Measurements from ENCODE around the gene OBSCN. TPM values are rescaled to one million over a fixed set of nuclear protein-coding genes. Genes with fewer than 3 reads are reported as not detected.

Gene OBSCN
- total RNA-seq, 1 donor from 2014 or later = 30.2 TPM

DNA sequence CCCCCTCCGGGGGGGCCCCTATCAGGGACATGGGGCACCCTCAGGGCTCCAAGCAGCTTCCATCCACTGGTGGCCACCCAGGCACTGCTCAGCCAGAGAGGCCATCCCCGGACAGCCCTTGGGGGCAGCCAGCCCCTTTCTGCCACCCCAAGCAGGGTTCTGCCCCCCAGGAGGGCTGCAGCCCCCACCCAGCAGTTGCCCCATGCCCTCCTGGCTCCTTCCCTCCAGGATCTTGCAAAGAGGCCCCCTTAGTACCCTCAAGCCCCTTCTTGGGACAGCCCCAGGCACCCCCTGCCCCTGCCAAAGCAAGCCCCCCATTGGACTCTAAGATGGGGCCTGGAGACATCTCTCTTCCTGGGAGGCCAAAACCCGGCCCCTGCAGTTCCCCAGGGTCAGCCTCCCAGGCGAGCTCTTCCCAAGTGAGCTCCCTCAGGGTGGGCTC lies 163.9 kb downstream of the OBSCN start:
- DNase-seq (ENCODE audit: low spot score in 2 of 2) = no peak
- FAIRE-seq = no peak

DNA sequence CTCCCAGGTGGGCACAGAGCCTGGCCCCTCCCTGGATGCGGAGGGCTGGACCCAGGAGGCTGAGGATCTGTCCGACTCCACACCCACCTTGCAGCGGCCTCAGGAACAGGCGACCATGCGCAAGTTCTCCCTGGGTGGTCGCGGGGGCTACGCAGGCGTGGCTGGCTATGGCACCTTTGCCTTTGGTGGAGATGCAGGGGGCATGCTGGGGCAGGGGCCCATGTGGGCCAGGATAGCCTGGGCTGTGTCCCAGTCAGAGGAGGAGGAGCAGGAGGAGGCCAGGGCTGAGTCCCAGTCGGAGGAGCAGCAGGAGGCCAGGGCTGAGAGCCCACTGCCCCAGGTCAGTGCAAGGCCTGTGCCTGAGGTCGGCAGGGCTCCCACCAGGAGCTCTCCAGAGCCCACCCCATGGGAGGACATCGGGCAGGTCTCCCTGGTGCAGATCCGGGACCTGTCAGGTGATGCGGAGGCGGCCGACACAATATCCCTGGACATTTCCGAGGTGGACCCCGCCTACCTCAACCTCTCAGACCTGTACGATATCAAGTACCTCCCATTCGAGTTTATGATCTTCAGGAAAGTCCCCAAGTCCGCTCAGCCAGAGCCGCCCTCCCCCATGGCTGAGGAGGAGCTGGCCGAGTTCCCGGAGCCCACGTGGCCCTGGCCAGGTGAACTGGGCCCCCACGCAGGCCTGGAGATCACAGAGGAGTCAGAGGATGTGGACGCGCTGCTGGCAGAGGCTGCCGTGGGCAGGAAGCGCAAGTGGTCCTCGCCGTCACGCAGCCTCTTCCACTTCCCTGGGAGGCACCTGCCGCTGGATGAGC lies 164.5 kb downstream of the OBSCN start:
- DNase-seq (ENCODE audit: low spot score in 2 of 2) (no peak), FAIRE-seq (no peak)

DNA sequence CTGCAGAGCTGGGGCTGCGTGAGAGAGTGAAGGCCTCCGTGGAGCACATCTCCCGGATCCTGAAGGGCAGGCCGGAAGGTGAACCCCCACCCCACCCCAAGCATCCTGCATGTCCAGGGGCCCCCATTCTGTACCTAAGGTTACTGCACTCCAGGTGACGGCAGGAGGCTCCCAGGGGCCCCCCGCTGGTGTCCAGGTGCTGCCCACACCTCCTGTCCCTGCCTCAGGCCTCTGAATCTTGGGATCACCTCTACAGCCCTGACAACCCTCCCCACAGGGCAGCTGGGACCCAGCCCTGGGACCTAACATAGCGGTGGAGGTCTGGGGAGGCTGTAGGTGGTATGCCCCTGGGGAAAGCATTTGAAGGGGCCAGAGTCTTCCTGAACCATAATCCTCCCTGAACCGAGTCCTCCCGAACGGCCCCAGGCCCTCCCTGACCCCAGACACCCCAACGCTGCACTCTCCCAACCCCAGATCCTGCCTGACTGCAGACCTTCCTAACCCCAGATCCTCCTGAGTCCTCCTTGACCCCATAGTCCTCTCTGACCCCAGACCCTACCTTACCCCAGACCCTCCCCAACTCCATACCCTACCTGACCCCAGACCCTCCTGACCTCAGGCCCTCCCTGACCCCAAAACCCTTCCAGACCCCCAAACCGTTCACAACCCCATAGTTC lies 165.3 kb downstream of the OBSCN start:
- no peak for DNase-seq (ENCODE audit: low spot score in 2 of 2)
- FAIRE-seq = no peak

DNA sequence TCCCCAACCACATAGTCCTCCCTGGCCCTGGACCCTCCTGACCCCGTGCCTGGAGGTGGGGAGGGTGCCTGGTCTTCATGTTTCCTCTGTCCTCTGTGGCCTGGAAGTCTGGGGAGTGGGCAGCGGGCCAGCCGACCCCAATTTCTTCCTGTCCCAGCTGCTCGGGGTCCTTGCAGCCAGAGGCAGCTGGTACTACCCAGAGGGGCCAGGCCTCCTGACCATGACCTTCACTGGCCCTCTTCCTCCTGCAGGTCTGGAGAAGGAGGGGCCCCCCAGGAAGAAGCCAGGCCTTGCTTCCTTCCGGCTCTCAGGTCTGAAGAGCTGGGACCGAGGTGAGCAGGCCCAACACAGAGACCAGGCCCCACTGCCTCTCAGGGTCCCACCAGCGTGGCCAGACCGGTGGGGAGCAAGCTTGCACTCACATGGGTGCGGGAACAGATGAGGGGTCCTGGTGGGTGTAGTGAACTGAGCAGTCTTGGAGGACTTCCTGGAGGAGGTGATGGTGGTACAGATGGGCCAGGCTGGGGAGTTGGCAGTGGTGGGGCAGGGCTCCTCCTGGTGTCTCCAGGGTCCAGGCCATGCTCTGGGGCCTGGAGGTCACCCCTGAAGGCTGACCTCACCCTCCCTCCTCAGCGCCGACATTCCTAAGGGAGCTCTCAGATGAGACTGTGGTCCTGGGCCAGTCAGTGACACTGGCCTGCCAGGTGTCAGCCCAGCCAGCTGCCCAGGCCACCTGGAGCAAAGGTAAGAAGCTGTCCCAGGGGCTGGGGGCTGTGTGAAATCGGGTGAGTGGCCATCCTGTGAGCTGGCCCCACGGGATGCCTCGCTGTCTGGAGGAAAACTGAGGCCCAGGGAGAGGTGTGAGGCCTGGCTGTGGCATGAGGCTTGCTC lies 166.1 kb downstream of the OBSCN start:
- FAIRE-seq (no peak), DNase-seq (ENCODE audit: low spot score in 2 of 2) (no peak)

DNA sequence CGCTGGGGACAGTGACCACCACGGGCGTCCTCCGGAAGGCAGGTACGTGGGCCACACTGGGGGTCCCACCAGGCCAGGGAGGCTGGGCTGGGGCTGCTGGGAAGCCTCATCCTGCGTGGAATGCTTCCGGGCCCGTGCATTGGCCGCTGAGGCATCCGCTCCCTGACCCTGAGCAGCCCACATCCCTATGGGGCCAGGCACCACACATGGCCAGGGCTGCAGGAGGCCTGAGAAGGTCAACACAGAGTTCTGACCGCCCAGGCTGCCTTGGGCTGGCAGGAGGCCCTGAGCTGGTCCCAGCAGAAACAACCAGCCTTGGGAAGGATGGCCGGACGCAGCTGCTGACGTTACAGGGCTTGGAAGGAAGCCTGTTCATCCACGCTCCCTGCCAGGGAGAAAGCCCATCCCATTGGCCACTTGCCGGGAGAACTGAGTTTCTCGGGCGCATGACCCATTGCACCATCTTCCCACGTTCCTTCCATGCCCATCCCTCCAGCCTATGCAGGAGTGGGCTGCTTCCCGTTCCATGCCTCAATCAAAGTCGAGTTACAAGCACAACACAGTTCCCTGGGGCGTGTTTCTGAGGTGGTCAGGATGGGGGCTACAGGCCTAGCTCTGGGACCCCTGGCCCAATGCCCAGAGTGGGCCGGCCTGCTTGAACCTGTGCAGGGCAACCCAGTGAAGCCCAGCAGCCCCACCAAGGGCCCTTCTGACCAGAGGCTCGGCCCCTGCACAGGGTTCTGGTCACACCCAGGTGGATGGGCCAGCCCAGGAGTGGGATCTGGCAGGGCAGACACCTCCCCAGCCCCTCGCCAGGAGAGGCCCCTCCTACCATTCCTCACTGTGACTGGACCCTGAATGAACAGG lies 167.1 kb downstream of the OBSCN start:
- no peak for FAIRE-seq

DNA sequence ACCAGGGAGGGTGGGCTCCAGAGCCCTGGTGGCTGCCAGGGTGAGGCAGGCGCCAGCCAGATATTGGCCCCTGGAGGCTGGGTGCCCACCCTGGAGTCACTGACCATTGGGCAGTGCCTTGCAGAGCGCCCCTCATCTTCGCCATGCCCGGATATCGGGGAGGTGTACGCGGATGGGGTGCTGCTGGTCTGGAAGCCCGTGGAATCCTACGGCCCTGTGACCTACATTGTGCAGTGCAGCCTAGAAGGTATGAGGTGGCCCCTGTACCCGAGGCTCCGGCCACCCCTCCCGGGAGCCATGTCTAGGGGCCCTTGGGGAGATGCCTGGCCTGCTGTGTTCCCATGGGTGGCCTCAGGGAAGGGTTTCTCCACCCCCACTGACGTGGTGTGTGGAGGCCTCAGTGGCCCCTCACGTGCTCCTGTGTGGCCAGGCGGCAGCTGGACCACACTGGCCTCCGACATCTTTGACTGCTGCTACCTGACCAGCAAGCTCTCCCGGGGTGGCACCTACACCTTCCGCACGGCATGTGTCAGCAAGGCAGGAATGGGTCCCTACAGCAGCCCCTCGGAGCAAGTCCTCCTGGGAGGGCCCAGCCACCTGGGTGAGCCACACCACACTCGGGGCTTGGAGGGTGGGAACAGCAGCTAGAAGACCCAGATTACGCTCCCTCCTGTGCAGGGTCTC lies 167.9 kb downstream of the OBSCN start:
- FAIRE-seq (no peak), DNase-seq (ENCODE audit: low spot score in 2 of 2) (no peak)

More for the DNA sequence above, 167.1 kb downstream of the OBSCN start:
- peak; percentile 73 to 80 for DNase-seq (ENCODE audit: low spot score in 2 of 2)

DNA sequence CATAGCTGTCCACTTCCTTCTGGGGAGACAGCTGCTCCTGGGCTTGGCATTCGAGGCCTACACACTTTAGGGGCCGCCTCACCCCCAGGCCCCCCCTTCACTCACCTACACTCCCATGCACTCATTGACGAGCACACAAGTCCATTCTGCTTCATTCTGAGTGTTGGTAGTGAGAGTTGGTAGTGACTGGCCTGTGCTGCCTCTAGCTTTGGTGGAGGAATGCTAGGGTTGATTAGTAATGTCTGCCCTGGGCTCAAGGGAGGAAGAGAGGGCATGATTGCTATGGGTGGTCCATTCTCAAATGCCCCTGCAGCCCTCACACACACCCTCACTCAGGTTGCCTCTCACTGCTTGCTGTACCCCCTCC lies 168.4 kb downstream of the OBSCN start:
- no peak for FAIRE-seq
- DNase-seq (ENCODE audit: low spot score in 2 of 2) = no peak

DNA sequence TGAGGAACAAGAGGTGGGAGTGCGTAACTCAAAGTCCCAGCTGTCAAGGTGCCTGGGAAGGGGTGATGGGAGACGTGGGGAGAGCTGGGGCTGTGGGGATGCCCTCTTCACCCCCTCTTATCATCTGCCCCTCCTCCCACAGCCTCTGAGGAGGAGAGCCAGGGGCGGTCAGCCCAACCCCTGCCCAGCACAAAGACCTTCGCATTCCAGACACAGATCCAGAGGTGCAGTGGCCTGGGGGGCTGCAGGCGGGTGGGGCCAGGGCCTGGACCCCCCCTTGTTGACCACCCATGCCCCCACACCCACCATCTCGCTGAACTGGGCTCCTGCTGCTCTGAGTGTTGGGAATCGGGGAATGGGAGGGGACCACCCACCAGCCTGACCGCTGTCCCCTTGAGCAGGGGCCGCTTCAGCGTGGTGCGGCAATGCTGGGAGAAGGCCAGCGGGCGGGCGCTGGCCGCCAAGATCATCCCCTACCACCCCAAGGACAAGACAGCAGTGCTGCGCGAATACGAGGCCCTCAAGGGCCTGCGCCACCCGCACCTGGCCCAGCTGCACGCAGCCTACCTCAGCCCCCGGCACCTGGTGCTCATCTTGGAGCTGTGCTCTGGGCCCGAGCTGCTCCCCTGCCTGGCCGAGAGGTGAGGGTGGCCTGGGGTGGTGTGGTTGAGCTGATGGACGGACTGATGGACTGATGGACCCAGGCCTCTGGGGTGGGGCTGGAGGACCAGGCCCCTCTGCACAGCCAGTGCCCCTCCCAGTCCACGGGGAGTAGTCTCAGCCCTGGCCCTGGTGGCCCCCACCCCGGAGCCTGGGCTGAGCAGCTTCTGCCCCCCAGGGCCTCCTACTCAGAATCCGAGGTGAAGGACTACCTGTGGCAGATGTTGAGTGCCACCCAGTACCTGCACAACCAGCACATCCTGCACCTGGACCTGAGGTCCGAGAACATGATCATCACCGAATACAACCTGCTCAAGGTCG lies 169.1 kb downstream of the OBSCN start:
- no peak for DNase-seq (ENCODE audit: low spot score in 2 of 2)

DNA sequence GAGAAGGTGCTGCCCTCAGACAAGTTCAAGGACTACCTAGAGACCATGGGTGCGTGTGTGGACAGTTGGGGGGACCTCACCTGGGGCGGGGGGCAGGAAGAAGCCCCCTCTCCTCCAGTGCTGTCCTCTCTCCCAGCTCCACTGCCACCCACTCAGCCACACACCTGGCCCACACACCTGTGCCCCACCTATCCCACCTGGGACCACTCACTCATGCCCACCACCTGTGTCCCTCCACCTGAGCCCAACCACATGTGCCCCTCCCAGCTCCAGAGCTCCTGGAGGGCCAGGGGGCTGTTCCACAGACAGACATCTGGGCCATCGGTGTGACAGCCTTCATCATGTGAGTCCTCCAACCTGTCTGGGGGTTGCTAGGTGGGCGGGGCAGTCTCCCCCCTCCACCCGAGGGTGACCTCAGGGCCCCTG lies 169.8 kb downstream of the OBSCN start:
- FAIRE-seq (no peak), DNase-seq (ENCODE audit: low spot score in 2 of 2) (no peak)

More for the DNA sequence above, 169.1 kb downstream of the OBSCN start:
- no peak for FAIRE-seq

DNA sequence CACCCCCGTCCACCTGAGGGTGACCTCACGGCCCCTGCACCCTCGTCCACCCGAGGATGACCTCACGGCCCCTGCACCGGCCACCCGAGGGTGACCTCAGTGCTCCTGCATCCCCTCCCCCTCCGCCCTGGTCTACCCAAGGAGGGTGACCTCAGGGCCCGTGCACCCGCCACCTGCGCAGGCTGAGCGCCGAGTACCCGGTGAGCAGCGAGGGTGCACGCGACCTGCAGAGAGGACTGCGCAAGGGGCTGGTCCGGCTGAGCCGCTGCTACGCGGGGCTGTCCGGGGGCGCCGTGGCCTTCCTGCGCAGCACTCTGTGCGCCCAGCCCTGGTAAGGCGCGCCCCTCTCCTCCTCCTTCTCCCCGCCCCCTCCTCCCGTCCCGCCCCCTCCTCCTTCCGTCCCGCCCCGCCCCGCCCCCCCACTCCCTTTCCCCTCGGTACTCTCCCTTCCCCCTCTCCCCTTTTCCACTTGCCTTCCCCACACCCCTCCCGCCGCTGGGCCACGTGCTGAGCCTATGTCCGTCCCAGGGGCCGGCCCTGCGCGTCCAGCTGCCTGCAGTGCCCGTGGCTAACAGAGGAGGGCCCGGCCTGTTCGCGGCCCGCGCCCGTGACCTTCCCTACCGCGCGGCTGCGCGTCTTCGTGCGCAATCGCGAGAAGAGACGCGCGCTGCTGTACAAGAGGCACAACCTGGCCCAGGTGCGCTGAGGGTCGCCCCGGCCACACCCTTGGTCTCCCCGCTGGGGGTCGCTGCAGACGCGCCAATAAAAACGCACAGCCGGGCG lies 170.4 kb downstream of the OBSCN start:
- peak; percentile 62 to 78 for DNase-seq (ENCODE audit: low spot score in 2 of 2)
- FAIRE-seq = no peak

DNA sequence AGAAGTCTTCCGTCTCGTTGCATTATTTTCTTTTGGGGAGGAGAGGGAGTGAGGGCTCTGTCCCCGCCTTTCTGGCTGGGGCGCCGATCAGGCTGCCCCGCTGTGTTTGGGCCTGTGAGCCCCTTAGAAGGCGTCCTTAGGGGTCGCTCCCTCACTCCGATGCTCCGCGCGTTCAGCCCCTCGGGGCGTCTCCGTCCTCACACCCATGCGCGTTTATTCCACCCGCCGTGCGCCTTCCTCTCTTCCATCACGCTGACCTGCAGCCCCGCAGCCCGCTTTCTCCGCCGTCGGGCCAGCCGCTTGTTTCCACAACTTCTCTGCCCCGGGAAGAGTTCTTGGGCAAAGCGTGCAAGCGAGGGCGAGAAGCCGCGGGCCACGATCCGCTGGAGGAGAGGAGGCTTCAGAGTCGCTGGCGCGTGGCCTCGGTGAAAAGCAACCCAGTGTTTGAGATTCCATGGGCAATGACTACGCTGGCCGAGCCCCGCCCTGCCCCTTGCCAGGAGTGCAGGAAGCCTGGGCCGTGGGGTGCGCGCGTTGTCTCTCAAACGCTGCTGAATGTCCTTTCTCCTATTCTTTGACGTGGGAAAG lies 171.1 kb downstream of the OBSCN start:
- no peak for FAIRE-seq
- DNase-seq (ENCODE audit: low spot score in 2 of 2) = no peak

DNA sequence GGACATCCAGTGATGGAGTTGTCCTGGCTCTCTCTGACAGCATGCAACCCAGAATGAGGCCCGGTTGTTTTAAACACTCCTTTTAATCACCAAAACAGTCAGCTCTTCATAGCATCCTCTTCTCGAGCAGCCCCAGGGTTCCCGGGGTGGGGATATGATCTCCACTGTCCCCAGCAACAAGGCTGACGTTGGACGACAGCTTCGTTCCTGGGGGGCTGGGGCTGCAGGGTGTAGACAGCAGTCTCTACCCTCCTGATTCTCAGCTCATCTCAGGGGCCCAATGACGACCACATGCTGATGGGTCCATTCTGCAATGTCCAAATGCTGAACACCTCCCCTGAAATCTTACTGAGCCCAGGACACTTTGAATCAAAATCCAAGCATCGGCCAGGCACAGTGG lies 171.8 kb downstream of the OBSCN start:
- FAIRE-seq = no peak
- no peak for DNase-seq (ENCODE audit: low spot score in 2 of 2)

DNA sequence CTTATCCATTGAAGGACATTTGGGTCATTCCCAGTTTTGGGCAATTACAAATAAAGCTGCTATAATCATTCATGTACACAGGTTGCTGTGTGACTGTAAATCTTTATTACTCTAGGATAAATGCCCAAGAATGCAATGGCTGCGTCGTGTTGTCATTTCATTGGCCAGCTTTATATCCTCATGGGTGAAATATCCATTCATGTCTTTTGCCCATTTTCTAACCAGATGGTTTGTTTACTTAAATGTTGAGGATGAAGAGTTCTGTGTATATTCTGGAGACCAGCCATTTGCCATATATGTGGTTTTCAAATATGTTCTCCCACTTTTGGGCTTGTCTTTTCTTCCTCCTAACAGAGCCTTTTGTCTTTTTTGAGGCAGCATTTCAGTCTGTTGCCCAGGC lies 173.5 kb downstream of the OBSCN start:
- DNase-seq (ENCODE audit: low spot score in 2 of 2) (no peak), FAIRE-seq (no peak)

DNA sequence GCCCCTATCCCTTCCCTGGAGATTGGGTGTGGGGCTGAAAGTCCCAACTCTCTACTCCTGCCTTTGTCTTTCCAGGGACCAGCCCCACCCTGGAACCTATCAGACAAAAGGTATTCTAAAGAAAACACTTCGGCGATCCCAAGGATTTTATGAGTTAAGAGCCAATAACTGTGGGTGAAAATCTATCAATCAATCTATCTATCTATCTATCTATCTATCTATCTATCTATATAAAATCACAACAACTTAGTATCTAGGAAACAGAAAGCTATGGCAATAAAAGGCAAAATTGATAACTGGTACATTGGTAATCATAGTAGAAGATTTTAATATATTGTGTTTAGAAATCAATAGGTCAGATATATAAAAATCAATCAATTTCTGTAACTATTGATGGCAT lies 175.9 kb downstream of the OBSCN start:
- no peak for FAIRE-seq
- DNase-seq (ENCODE audit: low spot score in 2 of 2) = no peak

DNA sequence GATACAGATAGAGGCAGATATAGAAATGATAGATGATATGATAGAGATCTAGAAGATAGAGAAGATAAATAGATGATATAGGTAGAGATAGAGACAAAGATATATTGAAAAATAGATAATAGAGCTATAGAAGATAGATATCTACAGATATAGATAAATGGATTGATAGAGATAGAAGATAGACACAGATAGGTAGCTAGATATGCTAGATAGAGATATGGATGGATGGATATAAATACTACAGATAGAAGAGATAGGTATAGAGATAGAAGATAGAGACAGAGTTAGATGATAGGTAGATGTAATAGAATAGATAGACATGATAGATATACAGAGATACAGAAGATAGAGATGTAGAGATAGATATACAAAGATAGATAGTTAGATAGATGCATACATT lies 177.4 kb downstream of the OBSCN start:
- FAIRE-seq = no peak
- DNase-seq (ENCODE audit: low spot score in 2 of 2) = no peak

DNA sequence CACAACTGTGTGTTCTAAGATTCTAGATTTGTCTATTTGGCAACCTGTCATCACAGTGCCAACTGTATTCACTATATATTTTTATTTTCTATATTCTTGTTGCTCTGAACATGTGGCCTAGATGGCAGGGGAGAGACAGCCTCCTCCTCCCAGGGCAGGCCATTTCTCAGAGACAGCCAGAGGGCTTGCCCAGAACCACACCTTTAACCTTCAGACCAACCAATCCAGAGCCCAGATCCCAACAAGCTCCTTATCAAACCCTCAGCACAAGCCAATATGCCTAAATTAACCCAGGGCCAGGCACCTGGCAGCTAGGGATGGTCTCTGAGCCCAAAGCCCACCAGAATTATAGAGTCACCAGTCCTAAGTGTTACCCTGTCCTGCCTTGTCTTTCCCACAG lies 179.5 kb downstream of the OBSCN start:
- FAIRE-seq (no peak), DNase-seq (ENCODE audit: low spot score in 2 of 2) (no peak)

DNA sequence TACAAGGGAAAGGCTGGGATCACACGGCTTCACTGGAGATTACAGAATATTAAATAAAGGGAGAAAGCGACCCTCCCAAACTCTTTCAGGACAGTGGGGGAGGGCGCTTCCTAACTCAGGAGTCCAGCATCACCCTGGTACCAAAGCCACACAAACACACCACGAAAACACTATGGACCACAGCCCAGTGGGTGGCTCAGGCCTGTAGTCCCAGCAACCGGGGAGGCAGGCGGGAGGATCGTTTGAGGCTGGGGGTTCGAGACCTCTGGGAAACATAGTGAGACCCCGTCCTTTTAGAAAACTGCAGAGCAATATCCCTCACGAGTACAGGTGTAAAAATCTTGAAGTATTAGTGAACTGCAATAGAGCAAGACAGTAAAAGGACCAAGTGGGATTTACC lies 182.8 kb downstream of the OBSCN start:
- no peak for DNase-seq (ENCODE audit: low spot score in 2 of 2)
- no peak for FAIRE-seq
